HG02943 (cell line): ENCODE data around the gene GTF2H2.
"Not testable (repeated sequence)": the region's sequence is repeated elsewhere in the genome, so short reads cannot be mapped to it uniquely, and the experiment has no call there.

Source experiments
- ATAC-seq: cut with Tn5 transposase; IDR thresholded peaks from one replicate; pipeline ENCODE4 v1.9.1; 2021; ENCODE audit warnings: mild to moderate bottlenecking, low read depth, moderate library complexity; ENCODE audit not compliant: unreplicated experiment

The GTF2H2 gene

GRCh38 chr5:71014176-71014575 is 53.3 kb downstream of the GTF2H2 start:
- ATAC-seq, result no peak

GRCh38 chr5:71013575-71013974 is 53.9 kb downstream of the GTF2H2 start:
- ATAC-seq, result no peak

GRCh38 chr5:71011194-71011792 is 56.2 kb downstream of the GTF2H2 start:
- no peak for ATAC-seq

GRCh38 chr5:71006983-71007382 is 60.5 kb downstream of the GTF2H2 start:
- not testable (repeated sequence) for ATAC-seq
